Mammary epithelial cell (primary cell): ENCODE measurements around the gene CACNG6.

Source experiments
- CTCF ChIP-seq, 2 donors: IDR thresholded peaks in 1 of 2; conservative IDR thresholded peaks in 1 of 2; 2 replicates each; pipeline ENCODE4 v1.5.1; 2011 to 2012; ENCODE audit warnings: inconsistent platforms in 2 of 2, low read length in 2 of 2, mild to moderate bottlenecking in 2 of 2, control low read depth in 1 of 2, low read depth in 1 of 2; ENCODE audit not compliant: insufficient read depth in 1 of 2; ENCODE audit errors: extremely low read depth in 1 of 2
- EZH2 ChIP-seq: IDR thresholded peaks from 2 replicates; pipeline ENCODE4 v1.6.1; 2012; ENCODE audit warnings: low read length, inconsistent platforms, borderline replicate concordance

GRCh38 chr19:54035215-54036178 is 44.1 kb downstream of the CACNG6 start:
- TF ChIP-seq CTCF (conservative IDR thresholded peaks at IDR 0.05 in 1 of 2, IDR thresholded peaks at IDR 0.05 in 1 of 2; ENCODE audit: extremely low read depth in 1 of 2, insufficient read depth in 1 of 2, low read depth in 1 of 2, low read length in 2 of 2) (no peak), EZH2 (no peak)
